ENCODE measurements around the gene TBX19. TPM values are rescaled to one million over a fixed set of nuclear protein-coding genes. Genes with fewer than 3 reads are reported as not detected.

Gene TBX19
- total and polyA plus RNA-seq, 10 of the 15 experiments (the other 5 are each of a cell fraction or from before 2014, with no cell fraction given) = 0.13 to 6.9 (median 1.2) TPM

DNA sequence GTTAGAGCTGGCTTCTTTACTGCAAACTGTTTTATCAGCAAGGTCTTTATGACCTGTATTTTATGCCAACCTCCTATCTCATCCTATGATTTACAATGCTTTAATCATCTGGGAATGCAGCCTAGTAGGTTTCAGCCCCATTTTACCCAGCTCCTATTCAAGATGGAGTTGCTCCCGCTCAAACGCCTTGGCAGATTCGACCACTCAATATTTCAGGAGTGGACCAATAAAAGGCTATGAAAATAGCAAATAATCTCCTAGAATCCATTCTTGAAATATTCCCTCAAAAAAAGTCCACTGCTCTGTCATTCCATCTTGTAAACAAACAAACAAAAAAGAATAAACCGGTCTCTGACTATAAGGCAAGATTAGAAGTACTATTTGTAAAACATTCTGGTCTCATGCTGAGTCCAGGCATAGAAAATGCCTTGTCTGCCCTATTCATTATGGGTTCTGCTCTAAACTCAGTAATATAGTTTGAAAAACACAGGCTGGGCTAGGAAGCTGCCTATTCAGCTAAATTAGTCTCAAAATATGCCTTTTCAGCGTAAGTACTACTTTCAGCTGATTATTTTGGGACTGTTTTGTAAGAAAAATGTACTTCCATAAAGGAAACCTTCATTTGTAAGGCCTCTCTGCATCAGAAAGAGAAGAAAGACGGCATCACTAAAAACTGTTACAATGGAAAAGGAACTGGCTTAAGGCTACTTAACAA is 53.0 kb downstream of the TBX19 start:
- WGBS (ENCODE audit: insufficient coverage, insufficient replicate concordance, low lambda C conversion rate, missing lambda C conversion rate) = 67% methylated on average over 6 of the region's 6 CpGs
- Histone ChIP-seq H2AFZ (ENCODE audit: control insufficient read depth, low read depth, low read length) (no peak overlapping the region), H3K79me2 (ENCODE audit: control insufficient read depth, insufficient read depth, low read length) (no peaks in the 10 kb centered on the region), H3K9ac (ENCODE audit: control insufficient read depth, insufficient read depth, low read length) (no peak overlapping the region), H3K9me3 (replicated peaks; ENCODE audit: control insufficient read depth, insufficient read depth, low read length) (no peaks in the 10 kb centered on the region; the same call in 2 of the 3 replicates), H3K27ac (ENCODE audit: control insufficient read depth, insufficient read depth) (no peak overlapping the region), H3K36me3 (ENCODE audit: control insufficient read depth in 2 of 2, insufficient read depth in 2 of 2, low read length in 1 of 2) (no peaks in the 10 kb centered on the region), H3K4me1 (ENCODE audit: control insufficient read depth, insufficient read depth, low read length) (no peaks in the 10 kb centered on the region), H4K20me1 (ENCODE audit: control insufficient read depth, insufficient read depth) (no peaks in the 10 kb centered on the region), H3K4me2 (ENCODE audit: control insufficient read depth, insufficient read depth) (no peak overlapping the region), H3K27me3 (replicated peaks in 1 of 2; ENCODE audit: control insufficient read depth in 2 of 2, insufficient read depth in 2 of 2, low read length in 1 of 2) (no peaks in the 10 kb centered on the region), H3K4me3 (no peak overlapping the region)
- no TSS peak for BruUV-seq (replicated peaks)
- RAD21 ChIA-PET (ENCODE audit: unreplicated experiment) = interaction anchor here (1.0 to 2.2 kb wide), 2 partner anchors 9 to 303 kb away, joined by 3 to 8 read pairs; no protein-coding TSS in a partner anchor
- ATAC-seq = no peak
- TF ChIP-seq BACH1 (IDR thresholded peaks at IDR 0.05; ENCODE audit: borderline replicate concordance) (no peak), CBX3 (IDR thresholded peaks at IDR 0.05; ENCODE audit: borderline replicate concordance, low read depth) (no peak), MTA3 (IDR thresholded peaks at IDR 0.05; ENCODE audit: borderline replicate concordance, low read length) (no peak), MYB (IDR thresholded peaks at IDR 0.05; ENCODE audit: borderline replicate concordance, low read depth, low read length) (no peak), SIX5 (IDR thresholded peaks at IDR 0.05; ENCODE audit: low read depth, low read length, severe bottlenecking) (no peak), GATAD2B (conservative IDR thresholded peaks at IDR 0.05; ENCODE audit: low read depth) (no peak), REST (IDR thresholded peaks at IDR 0.05; ENCODE audit: low read depth, low read length) (no peak), BCLAF1 (IDR thresholded peaks at IDR 0.05) (no peak), CHD2 (IDR thresholded peaks at IDR 0.05; ENCODE audit: borderline replicate concordance, low read depth, low read length) (no peak), FOXM1 (IDR thresholded peaks at IDR 0.05; ENCODE audit: low read depth, low read length) (no peak), EED (IDR thresholded peaks at IDR 0.05; ENCODE audit: low read depth) (no peak), POLR2AphosphoS5 (IDR thresholded peaks at IDR 0.05; ENCODE audit: low read length) (no peak), POU2F2 (IDR thresholded peaks at IDR 0.05; ENCODE audit: borderline replicate concordance, low read depth, low read length) (no peak), MEF2A (IDR thresholded peaks at IDR 0.05; ENCODE audit: insufficient read depth, low read depth, low read length) (no peak)
- SMC1A ChIA-PET (ENCODE audit: uncharacterized antibody, unreplicated experiment) = interaction anchor here (0.7 to 1.8 kb wide), 3 partner anchors 9 to 106 kb away, joined by 3 to 9 read pairs (median 3); no protein-coding TSS in a partner anchor
- POLR2A ChIA-PET = no interaction called here
- no peak for FAIRE-seq
- CTCF ChIA-PET = interaction anchor here (1.3 to 3.1 kb wide), 5 partner anchors 9 to 883 kb away, joined by 3 to 21 read pairs (median 5); no protein-coding TSS in a partner anchor
- DNase-seq (ENCODE audit: low read depth, low spot score) = no peak
- in situ Hi-C loops (cut with MboI) = no loop called here
- intact Hi-C loops (cut with micrococcal nuclease; ENCODE audit: unreplicated experiment) = no loop called here
